GM12801 (cell line): Measurements from ENCODE around the gene SCGB1A1.

ENCODE experiments used
- TF ChIP-seq, protein P1 (sequence below): IDR thresholded peaks from one replicate; pipeline ENCODE4 v1.5.1; 2011; ENCODE audit warnings: control low read depth; ENCODE audit not compliant: insufficient read length; ENCODE audit errors: extremely low read depth

SCGB1A1 gene

DNA sequence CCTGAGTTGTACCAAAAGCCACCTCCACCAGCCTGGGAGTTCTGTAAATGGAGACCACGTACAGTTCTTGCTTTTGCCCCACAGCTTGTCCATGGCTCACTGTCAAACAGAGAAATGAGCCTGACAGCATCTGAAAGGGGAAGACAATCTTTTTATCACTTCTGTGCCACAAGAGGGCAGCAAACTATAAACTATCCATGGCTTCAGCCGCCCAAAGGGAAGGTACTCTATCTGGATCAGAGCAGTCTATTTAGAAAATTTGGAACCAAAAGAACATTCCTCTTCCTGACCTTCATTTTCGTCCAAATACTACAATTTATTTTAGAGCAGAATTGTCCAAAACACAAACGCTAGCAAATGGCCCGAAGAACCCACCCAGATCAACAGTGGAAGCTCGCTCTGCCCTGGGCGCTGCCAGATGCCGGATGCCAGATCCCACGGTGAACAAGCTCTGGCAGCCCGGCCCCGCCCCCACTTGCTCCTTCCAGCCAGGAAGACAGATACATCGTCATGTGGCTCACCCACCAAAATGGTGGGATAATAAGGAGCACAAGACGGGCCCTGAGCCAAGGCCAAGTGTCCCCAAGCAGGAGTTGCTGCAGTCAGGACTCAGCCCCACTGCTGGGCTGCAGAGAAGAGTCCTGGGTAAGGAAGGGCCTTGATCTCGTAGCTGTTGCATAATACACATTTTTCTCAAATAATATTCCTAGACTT lies 23.9 kb upstream of the SCGB1A1 start:
- TF ChIP-seq, protein P1, sequence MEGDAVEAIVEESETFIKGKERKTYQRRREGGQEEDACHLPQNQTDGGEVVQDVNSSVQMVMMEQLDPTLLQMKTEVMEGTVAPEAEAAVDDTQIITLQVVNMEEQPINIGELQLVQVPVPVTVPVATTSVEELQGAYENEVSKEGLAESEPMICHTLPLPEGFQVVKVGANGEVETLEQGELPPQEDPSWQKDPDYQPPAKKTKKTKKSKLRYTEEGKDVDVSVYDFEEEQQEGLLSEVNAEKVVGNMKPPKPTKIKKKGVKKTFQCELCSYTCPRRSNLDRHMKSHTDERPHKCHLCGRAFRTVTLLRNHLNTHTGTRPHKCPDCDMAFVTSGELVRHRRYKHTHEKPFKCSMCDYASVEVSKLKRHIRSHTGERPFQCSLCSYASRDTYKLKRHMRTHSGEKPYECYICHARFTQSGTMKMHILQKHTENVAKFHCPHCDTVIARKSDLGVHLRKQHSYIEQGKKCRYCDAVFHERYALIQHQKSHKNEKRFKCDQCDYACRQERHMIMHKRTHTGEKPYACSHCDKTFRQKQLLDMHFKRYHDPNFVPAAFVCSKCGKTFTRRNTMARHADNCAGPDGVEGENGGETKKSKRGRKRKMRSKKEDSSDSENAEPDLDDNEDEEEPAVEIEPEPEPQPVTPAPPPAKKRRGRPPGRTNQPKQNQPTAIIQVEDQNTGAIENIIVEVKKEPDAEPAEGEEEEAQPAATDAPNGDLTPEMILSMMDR: no peak

DNA sequence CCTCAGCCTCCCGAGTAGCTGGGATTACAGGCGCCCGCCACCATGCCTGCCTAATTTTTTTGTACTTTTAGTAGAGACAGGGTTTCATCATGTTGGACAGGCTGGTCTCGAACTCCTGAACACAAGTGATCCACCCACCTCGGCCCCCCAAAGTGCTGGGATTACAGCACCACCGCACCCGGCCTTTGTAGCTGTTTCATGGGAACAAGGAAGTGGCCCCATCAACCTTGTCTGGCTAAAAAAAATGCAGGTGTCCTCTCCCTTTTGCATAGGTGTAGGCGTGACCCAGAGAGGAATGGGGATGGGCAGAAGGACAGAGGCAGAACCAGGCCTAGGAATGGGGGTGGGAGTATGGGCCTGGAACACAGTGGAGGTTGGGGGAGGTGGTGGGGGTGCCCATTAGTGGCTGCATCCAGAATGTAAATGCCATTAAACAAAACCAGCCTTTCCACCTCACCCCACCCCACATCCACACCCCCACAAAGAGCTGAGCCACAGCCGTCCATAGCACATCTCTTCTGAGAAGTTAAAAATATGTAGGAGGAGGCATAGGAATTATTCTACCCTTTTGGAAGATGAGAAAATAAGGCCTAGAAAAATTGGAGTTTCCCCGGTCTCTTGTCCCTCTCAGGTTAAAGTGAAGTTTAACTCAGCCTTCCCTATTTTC lies 22.8 kb upstream of the SCGB1A1 start:
- TF ChIP-seq, protein P1: no peak

DNA sequence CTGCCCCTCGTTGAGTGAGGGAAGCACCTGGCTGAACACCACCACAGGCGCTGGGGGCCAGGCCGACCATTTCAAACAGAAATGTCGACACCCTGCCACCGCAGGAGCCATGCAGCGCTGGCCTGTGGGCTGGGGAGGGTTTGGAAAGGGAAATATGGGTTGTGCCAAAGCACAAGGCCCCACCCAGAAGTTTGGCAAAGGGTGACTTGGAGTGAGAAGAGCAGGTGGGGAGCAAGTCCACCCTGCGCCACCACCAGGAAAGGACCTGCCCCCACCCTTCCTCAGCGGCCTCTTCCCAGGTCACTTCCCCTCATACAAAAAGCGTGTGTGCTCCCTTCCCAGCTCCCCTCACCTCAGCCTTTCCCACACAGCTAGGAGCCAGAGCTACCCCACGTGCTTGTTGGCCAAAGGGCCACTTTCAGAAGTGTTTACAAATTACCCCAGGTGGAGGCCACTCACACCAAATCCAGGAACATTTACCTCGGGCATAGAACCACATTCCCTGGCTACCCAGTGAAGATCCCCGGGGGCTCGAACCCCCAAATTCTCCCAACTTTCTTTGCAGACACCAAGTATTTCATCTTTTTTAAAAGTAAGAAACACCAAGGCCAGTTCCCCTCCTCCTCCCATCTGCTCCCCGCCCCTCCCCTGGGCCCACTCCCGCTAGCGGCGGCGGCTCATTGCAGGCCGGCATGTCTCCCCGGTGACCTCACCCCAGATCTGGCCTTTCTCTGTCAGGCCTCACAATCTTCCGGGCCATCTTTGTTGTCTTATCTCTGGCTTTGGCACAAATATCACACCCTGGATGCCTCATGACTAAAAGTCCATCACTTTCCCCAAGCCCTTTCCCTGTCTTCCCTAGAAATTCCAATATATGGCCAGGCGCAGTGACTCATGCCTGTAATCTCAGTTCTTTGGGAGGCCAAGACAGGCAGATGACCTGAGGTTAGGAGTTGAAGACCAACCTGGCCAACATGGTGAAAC lies 20.5 kb upstream of the SCGB1A1 start:
- TF ChIP-seq, protein P1: no peak

DNA sequence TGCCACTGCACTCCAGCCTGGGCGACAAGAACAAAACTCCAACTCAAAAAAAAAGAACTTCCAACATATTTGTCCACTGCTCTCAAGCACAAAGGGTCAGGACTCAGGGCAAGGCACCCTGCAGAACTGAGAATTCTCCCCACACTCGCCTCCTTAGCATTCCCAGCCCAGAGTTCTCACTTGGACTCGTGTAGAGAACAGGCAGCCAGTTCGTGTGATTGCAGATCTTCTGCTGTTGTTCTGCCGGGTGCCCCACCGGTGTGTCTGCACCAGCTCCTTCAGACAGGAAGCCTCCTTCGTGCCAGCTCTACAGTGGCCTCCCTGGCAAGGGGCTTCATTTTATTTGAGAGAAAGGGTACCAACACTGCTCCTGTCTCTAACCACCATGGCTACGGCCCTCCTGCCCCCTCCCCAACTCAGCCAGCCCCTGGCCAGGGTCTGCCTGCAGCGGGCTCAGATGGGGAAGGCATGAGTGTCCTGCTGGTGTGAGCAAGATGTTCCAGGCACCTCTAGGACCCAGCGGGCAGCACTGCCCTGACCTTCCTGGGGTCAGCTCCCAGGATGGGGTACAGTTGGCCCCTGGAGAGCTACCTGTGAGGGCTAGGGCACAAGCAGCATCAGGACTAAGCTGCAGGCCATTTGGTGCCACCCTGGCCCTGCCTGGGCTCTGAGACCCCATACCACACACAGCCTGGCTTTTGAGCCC lies 19.5 kb upstream of the SCGB1A1 start:
- TF ChIP-seq, protein P1: no peak

DNA sequence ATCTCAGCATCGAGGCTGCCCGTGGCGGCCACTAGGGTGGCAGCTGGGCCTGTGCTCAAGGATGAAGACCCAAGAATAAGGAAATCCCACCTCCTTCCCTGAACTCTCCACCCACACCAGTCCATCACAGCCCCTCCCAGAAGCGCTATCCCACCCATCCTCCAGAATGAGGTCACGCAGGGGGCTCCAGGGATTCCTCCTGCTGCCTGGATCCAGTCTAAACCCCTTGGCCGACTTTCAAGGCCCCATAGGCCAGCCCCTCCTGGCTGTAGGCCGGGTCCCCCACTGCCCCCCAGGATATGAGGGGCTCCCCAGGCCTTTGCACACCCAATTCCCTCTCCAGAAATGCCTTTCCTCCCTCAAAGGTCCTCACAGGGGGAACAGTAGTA lies 19.0 kb upstream of the SCGB1A1 start:
- TF ChIP-seq, protein P1: no peak

DNA sequence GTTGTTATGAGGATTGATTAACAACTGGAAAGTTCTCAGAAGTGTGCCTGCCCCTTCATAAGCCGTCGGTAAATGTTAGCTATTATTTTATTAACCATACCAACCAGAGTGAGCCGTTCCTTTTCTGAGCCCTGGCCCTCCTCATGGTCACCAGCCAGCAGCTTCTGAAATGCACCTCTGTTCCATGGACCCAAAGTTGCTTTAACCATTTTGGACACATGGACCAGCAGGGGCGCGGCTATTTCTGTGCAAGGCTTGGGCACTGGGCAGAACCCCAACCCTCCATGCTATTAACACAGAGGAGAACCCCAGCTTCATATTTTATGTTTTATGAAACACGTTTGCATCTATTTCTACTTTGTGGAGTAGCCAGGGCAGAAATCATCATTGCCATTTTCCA lies 18.6 kb upstream of the SCGB1A1 start:
- TF ChIP-seq, protein P1: no peak
